ENCODE data around the gene CRY2. TPM values are rescaled to one million over a fixed set of nuclear protein-coding genes. Genes with fewer than 3 reads are reported as not detected.
A peak's percentile ranks its signal among the peaks of the same experiment; 100 is the strongest.

The CRY2 gene
- total RNA-seq, 1 donor from 2014 or later = 12.2 TPM

DNA sequence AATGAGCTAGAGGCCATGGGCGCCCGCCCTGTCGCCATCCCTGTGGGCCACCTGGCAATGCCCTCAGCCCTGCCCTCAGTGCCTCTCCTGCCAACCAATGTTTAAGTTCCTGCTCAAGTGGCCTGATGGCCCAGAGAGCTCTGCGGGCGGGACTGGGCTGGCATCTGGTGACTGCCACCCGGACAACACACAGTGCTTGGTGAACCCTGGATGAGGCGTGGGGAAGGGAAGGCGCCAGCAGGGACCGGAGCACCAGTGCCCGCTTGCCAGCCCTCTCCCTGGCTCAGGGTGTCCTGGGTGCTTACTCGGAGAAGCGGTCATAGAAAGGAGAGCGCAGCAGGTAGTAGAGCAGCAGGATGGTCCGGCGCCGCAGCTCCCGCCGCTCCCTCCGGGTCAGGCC lies 66.2 kb downstream of the CRY2 start:
- H3K27ac Mint-ChIP-seq (ENCODE audit: unreplicated experiment) = no peak overlapping the region
- H3K36me3 Mint-ChIP-seq (ENCODE audit: low read depth) = peaks cover 8% of the 10 kb centered on the region
- H3K27me3 Mint-ChIP-seq (ENCODE audit: low read depth) = no peaks in the 10 kb centered on the region
- H3K4me1 Mint-ChIP-seq (ENCODE audit: low read depth) = peaks cover 12% of the 10 kb centered on the region
- no peaks in the 10 kb centered on the region for H3K9me3 Mint-ChIP-seq (ENCODE audit: low read depth)
- no peak overlapping the region for H3K4me3 Mint-ChIP-seq (ENCODE audit: unreplicated experiment)
- no peak for DNase-seq (ENCODE audit: low spot score)
- TF ChIP-seq, protein P1, sequence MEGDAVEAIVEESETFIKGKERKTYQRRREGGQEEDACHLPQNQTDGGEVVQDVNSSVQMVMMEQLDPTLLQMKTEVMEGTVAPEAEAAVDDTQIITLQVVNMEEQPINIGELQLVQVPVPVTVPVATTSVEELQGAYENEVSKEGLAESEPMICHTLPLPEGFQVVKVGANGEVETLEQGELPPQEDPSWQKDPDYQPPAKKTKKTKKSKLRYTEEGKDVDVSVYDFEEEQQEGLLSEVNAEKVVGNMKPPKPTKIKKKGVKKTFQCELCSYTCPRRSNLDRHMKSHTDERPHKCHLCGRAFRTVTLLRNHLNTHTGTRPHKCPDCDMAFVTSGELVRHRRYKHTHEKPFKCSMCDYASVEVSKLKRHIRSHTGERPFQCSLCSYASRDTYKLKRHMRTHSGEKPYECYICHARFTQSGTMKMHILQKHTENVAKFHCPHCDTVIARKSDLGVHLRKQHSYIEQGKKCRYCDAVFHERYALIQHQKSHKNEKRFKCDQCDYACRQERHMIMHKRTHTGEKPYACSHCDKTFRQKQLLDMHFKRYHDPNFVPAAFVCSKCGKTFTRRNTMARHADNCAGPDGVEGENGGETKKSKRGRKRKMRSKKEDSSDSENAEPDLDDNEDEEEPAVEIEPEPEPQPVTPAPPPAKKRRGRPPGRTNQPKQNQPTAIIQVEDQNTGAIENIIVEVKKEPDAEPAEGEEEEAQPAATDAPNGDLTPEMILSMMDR (IDR thresholded peaks at IDR 0.05) = no peak

DNA sequence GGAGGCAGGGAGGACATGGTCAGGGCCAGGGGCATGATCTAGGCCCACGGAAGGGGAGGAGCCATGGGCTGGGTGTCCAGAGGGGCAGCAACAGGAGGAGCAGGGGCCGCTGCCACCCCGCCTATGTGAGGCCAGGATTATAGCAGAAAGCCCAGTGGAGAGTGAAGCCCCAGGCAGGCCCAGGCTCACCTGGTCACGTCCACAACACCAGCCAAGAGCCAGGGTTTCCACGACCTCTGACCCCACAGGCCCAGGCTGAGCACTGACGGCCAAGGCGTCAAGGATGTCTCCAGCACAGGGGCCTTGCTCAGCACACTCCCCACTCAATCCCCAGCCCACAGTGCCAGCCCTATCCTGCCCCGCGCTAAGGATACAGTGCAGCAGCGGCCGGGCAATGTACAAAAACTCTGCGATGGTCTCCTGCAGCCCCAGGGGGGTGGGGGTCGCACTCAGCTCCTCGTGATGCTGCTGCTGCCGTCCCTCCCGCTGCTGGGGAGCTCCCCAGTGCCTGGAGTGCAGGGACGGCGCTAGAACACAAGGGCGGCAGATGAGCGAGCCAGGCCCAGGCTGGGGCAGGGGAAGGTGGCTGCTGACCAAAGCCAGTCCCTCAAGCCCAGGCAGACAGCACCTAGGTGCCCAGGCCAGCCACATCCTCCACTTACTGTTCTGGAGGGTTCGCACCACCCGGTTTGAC lies 66.8 kb downstream of the CRY2 start:
- H3K36me3 Mint-ChIP-seq (ENCODE audit: low read depth) = peaks cover 8% of the 10 kb centered on the region
- no peaks in the 10 kb centered on the region for H3K9me3 Mint-ChIP-seq (ENCODE audit: low read depth)
- no peak for DNase-seq (ENCODE audit: low spot score)
- H3K27ac Mint-ChIP-seq (ENCODE audit: unreplicated experiment) = no peak overlapping the region
- H3K27me3 Mint-ChIP-seq (ENCODE audit: low read depth) = no peaks in the 10 kb centered on the region
- TF ChIP-seq, protein P1 (IDR thresholded peaks at IDR 0.05) = no peak
- H3K4me1 Mint-ChIP-seq (ENCODE audit: low read depth) = peaks cover 12% of the 10 kb centered on the region
- H3K4me3 Mint-ChIP-seq (ENCODE audit: unreplicated experiment) = no peak overlapping the region

DNA sequence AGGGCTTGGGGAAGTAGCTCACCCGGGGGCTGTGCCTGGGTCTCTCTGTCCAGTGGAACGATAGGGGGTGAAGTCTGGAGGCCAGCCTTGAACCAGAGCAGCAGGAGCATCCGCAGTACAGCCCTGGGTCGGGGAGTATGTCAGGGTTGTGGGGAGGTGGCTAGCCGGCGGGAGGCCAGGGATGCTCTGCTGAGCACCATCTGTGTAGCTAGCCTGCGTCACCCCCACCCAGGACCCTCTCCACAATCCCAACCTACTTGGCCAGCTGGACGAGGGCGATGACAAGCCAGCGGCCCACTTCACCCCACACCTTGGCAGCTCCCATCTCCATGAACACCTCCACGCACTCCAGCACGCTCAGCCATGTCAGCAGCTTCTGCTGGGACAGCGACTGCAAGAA lies 68.2 kb downstream of the CRY2 start:
- H3K36me3 Mint-ChIP-seq (ENCODE audit: low read depth) = peaks cover 8% of the 10 kb centered on the region

DNA sequence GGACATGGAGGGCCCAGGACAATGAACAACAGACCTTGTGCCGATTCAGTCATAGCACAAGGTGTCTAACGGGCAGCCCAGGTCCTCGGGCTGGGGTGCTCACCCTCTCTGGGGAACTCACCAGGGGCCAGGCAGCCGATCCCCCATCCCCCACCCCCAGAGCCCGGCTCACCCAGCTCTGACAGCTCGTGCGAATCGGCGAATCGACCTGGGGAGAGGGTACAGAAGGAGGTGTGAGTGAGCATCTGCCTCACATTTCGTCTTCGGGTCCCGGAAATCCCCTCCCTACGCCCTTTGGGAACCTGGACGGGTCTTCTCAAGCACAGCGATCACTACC lies 70.0 kb downstream of the CRY2 start:
- Mint-ChIP-seq H3K4me1 (ENCODE audit: low read depth) (peaks cover 16% of the 10 kb centered on the region), H3K27me3 (ENCODE audit: low read depth) (peaks cover 5% of the 10 kb centered on the region), H3K36me3 (ENCODE audit: low read depth) (peaks cover 2% of the 10 kb centered on the region), H3K9me3 (ENCODE audit: low read depth) (no peaks in the 10 kb centered on the region), H3K4me3 (ENCODE audit: unreplicated experiment) (peak overlapping the region; percentile 89), H3K27ac (ENCODE audit: unreplicated experiment) (peak overlapping the region; percentile 96)
- no peak for DNase-seq (ENCODE audit: low spot score)
- TF ChIP-seq, protein P1 (IDR thresholded peaks at IDR 0.05) = no peak

More for the DNA sequence above, 68.2 kb downstream of the CRY2 start:
- Mint-ChIP-seq H3K9me3 (ENCODE audit: low read depth) (no peaks in the 10 kb centered on the region), H3K27me3 (ENCODE audit: low read depth) (no peaks in the 10 kb centered on the region), H3K27ac (ENCODE audit: unreplicated experiment) (no peak overlapping the region), H3K4me1 (ENCODE audit: low read depth) (peaks cover 12% of the 10 kb centered on the region), H3K4me3 (ENCODE audit: unreplicated experiment) (no peak overlapping the region)
- DNase-seq (ENCODE audit: low spot score) = no peak
- TF ChIP-seq, protein P1 (IDR thresholded peaks at IDR 0.05) = no peak

DNA sequence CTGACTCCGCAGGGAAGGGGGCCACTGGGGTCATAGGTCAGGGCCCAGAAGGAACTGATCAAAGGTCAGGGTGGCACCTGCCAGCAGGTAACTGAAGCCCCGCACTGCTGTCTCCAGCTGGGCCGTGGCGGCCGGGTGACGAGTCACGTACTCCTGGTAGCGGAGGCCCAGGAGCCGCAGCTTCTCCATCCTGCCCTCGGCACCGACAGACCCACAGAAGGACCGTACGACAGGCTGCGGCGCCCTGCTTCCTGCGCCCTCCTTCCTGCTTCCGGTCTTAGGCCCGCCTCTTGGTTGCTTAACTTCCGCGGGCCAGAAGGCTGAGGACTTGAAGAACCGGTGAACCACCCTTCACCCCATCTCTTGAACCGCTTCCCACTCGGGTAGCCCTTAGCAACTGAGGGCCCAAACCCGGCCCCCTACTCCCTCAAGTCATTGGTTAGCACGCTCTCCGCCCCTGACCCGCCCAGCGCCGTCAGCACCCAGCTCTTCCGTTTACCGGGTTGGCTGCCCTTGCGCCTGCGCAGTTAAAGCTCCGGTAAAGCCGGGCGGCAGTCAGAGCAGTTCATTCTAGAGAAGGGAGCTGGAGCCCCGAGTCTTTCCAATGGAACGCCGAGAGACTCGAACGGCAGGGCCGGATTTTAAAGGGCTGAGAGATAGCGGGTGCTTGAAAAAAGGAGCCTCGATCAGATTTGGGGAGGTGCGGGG lies 70.5 kb downstream of the CRY2 start, which contains the start of gene PEX16:
TSS of gene PEX16 (minus strand) at position 255 of the 708 bp plus-strand sequence. CDS start at position 189, 66 bp downstream.
- peaks cover 2% of the 10 kb centered on the region for H3K36me3 Mint-ChIP-seq (ENCODE audit: low read depth)
- peak within 1 kb of the TSS; percentile 96 for H3K27ac Mint-ChIP-seq (ENCODE audit: unreplicated experiment)
- TF ChIP-seq, protein P1 (IDR thresholded peaks at IDR 0.05) = no peak
- peaks cover 5% of the 10 kb centered on the region for H3K27me3 Mint-ChIP-seq (ENCODE audit: low read depth)
- H3K4me3 Mint-ChIP-seq (ENCODE audit: unreplicated experiment) = peak within 1 kb of the TSS; percentile 89
- no peaks in the 10 kb centered on the region for H3K9me3 Mint-ChIP-seq (ENCODE audit: low read depth)
- peaks cover 16% of the 10 kb centered on the region for H3K4me1 Mint-ChIP-seq (ENCODE audit: low read depth)
- DNase-seq (ENCODE audit: low spot score) = peak; percentile 100
